DND-41 (cell line): ENCODE measurements around the gene DOK6.

ENCODE experiments used
- EZH2 ChIP-seq: IDR thresholded peaks from 3 replicates; pipeline ENCODE4 v1.6.1; 2012; ENCODE audit warnings: borderline replicate concordance, low read depth, mild to moderate bottlenecking, moderate library complexity, low read length, inconsistent platforms; ENCODE audit not compliant: severe bottlenecking
- TF ChIP-seq, protein P1 (sequence below): IDR thresholded peaks from 2 replicates; pipeline ENCODE4 v1.5.1; 2012; ENCODE audit warnings: borderline replicate concordance, low read length, moderate library complexity, mild to moderate bottlenecking; ENCODE audit not compliant: poor library complexity, severe bottlenecking; ENCODE audit errors: extremely low read depth

DNA sequence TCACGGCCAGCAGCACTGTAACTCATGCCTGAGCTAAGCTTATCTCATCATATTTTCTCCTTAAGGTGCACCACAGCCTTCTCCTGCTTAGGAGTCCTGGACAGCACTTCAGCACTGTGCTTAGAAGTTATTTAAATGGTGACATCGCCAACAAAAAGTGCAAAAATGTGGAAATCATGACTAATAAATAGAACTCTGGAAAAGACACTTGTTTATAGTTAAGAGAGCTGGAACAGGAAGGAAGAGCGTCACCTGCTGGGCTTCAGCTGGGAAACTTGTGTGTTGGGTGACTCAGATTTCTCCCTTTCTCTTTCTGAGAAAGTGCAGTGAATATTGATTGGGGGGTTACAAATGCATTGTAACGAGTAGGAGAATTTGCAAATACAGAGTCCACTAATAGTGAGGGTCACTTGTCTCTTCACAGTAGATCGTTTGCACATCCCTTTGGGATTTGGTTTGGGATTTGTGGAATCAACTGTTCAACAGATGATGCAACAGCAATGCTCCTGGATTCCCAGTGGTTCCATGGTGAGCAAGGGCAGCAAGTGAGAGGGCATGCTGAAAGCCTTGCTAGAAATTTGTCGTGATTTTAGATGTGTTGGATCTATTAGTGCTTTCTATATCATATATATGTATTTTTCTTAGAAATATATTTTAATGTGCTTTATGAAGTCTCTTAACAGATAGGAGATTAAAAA is 84.2 kb downstream of the DOK6 start:
- TF ChIP-seq, protein P1, sequence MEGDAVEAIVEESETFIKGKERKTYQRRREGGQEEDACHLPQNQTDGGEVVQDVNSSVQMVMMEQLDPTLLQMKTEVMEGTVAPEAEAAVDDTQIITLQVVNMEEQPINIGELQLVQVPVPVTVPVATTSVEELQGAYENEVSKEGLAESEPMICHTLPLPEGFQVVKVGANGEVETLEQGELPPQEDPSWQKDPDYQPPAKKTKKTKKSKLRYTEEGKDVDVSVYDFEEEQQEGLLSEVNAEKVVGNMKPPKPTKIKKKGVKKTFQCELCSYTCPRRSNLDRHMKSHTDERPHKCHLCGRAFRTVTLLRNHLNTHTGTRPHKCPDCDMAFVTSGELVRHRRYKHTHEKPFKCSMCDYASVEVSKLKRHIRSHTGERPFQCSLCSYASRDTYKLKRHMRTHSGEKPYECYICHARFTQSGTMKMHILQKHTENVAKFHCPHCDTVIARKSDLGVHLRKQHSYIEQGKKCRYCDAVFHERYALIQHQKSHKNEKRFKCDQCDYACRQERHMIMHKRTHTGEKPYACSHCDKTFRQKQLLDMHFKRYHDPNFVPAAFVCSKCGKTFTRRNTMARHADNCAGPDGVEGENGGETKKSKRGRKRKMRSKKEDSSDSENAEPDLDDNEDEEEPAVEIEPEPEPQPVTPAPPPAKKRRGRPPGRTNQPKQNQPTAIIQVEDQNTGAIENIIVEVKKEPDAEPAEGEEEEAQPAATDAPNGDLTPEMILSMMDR, result no peak
- TF ChIP-seq EZH2, result no peak
